GM21786 (cell line): ENCODE results near the gene VEZT.
"Not testable (repeated sequence)": the region's sequence is repeated elsewhere in the genome, so short reads cannot be mapped to it uniquely, and the experiment has no call there.

Source experiments
- ATAC-seq: cut with Tn5 transposase; IDR thresholded peaks from one replicate; pipeline ENCODE4 v1.9.1; 2021; ENCODE audit not compliant: unreplicated experiment

The VEZT gene

DNA sequence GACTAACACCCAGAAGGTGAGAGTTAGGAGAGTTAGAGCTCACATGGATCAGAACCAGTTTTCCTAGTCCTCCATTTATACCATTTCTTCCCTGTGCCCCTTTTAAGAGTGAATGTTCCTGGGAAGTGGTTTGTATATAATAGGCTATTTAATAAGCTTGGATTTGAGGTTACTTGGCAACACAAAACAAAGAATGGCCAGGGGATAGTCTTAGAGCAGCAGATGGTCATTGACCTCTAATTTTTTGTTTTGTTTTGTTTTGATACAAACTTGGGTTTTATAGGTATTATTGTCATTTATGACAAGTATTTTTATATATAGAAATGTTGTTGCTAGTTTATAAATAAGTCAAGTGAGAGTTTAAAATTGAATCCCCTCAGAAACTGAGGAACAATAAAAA lies 35.8 kb downstream of the VEZT start:
- ATAC-seq: no peak

DNA sequence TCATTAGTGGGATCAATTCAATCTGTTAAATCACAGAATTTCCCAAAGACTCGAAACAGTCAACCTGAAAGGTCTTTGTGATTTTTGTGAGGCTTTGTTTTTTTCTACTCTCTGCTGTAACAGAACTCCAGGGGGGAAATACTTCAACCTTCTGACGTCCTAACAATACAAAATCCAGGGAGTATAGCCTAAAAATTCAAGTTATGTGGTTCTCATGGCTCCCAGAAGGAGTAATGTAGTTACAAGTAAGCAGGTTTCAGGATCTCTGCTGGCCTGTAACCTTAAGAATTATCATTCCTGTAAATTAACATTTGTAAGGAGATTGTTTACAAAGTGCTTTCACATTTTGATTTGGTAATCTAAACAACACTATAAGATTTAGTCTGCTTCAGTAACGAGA lies 39.9 kb downstream of the VEZT start:
- no peak for ATAC-seq

DNA sequence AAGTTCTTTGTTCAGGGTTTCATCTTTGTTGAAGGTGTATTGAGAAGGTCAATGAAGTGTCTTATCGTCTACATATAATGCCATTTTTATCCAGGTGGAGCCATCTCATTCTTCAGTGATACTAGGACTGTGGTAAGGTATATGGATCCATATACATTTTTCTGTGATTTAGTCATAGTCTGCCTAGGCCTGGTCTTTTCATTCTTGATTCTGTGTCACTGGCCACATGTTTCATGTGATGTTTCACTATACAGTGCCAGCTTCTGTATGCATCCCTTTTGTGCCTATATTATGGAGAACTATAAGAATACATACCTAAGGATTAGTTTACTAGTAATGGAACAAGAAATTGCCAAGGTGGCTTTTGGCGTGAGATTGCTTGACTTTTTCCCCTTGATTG lies 40.5 kb downstream of the VEZT start:
- ATAC-seq: no peak

DNA sequence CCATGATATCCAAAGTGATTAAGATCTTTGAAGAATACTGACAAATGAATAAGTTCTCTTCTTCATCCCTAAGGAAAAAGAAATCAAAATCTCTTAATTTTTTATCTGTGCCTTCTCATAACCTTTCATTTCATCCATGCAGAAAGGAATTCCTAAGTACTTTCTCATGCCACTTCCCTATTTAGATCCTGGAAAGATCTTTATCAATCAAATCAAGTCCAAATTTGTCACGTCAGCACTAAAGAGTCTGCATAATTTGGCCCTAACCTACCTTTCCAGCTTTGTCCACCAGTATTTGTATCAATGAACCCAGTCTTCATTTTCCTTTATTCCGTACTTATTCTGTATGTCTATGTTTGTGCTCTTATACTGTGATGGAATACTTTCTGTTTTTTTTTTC lies 41.2 kb downstream of the VEZT start:
- no peak for ATAC-seq

DNA sequence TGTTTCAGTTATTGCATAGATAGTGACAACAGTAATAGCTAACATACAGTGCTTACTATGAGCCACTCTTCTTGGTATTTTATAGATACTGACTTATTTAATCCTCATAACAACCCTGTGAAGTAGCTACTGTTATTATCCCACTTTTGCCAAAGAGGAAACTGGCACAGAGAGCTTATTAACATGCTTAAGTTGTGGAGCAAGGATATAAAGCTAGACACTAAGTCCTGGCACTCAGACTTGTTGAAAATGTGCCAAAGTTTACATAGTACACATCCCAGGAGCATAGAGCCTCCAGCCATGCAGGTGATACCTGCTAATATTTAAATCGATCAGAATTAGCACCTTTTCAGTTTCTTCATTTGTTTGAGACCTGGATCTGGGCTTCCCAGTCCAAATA lies 41.8 kb downstream of the VEZT start:
- ATAC-seq: no peak

DNA sequence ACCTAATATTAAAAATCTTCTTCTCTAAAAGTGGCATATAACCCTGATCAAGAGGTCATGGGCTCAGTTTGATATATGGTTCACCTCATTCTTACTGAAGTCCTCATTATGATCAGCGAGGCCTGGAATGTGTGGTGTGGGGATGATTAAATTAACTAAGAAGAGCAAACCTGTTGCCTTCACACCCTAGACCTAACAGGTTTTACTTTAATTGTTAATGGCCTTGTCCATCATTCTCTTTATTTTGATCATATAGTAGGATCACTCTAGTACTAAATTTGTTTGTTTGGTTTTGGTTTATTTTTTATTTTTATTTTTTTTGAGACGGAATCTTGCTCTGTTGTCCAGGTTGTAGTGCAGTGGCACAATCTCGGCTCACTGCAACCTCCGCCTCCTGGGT lies 43.5 kb downstream of the VEZT start:
- ATAC-seq: no peak

DNA sequence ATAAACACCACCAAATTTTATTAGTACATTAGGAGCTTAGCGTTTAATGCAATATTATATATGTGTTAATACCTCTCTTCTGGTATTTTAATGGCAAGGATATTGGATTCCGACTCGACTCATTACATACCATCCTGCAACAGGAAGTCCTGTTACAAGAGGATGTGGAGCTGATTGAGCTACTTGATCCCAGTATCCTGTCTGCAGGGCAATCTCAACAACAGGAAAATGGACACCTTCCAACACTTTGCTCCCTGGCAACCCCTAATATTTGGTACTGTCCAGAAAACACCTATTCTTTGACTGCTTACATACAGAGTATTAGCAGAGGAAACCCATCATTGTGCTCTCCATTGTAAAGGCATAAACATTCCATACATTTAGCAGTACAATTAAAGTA lies 45.2 kb downstream of the VEZT start:
- no peak for ATAC-seq

DNA sequence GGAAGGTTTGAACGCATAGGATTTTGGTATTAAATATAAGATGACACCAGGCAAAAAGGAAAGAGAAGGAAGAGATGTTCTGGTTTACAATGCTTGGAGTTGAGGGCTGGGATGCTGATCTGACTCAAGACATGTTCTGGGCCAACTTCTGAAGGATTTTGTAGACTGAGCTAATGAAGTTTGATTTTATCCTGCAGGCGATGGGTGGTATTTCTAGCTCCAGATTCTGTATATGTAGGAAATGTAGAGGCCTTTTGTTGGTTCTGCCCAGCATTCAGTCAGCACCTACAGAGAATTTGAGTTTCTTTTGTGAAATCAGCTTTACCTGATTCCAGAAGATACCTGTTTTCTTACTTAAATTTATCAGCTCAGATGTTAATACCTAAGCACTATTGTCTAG lies 48.2 kb downstream of the VEZT start:
- ATAC-seq: no peak

DNA sequence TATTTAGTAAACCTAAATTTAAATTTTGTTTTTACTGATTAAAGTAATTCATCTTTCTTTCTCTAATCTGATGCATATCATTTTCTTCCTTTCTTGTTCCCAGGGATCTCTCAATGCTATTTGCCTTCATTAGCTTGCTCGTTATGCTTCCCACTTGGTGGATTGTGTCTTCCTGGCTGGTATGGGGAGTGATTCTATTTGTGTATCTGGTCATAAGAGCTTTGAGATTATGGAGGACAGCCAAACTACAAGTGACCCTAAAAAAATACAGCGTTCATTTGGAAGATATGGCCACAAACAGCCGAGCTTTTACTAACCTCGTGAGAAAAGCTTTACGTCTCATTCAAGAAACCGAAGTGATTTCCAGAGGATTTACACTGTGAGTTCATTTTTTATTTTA lies 48.6 kb downstream of the VEZT start:
- no peak for ATAC-seq

DNA sequence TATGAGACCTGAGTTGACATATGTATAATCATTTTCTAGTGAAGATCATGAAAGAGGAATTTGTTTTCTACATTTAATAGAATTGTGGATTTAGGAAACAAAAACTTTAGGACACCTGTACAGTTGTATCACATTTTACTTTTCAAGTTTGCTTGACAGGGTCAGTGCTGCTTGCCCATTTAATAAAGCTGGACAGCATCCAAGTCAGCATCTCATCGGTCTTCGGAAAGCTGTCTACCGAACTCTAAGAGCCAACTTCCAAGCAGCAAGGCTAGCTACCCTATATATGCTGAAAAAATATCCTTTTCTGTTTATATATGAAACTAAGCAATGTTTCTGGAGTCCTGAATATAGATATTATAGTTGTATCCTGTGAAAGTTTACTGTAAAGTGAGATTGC lies 52.3 kb downstream of the VEZT start:
- no peak for ATAC-seq

DNA sequence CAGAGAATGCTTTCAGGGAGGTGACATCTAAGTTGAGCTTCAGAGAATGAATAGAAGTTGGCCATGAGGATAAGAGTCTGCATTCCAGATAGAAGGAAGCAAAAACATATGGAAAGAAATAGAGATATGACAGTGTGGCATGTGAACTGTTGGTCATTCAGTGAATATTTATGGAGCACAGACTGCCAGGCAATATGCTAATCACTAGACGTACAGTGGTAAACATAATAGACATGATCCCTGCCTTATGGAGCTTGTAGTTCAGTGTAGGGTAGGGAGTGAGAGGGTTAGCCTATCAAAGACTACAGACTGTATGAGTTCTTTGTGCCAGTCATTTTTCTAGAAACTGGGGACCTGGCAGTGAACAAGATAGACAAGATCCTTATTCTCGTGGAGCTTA lies 53.9 kb downstream of the VEZT start:
- no peak for ATAC-seq

DNA sequence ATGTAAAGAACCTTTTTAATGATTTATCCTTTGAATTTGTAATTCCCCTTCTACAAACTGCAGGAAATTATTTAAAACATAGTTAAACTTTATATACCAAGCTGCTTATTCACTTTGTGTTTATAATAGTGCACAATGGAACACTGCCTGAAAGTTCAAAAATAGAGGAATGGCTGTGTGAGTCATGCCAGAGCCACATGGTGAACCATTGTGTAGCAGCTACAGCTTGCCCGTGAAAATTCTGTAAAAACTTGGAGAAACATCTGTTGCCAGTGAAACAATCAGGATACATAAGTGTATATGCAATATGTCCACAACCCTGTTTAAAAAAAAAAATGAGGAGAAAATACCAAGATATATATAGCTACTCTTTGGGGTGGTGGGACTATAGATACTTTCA lies 59.5 kb downstream of the VEZT start:
- no peak for ATAC-seq

DNA sequence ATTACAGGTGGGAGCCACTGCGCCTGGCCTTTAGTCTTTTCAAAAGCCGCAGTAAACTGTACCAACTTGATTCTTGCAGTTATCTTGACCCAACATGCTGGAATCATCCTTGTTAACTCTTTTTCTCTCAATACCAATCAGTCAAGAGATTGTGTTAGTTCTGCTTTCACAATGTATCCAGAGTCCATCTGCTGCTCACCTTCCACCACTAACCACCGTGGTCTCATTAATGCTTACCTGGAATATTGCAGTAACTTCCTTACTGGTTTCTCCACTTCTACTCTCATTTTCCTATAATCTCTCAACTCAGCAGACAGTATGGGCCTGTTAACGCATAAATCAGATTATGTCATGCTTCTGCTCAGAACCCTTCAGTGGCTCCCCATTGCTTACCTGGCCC lies 62.2 kb downstream of the VEZT start:
- no peak for ATAC-seq

DNA sequence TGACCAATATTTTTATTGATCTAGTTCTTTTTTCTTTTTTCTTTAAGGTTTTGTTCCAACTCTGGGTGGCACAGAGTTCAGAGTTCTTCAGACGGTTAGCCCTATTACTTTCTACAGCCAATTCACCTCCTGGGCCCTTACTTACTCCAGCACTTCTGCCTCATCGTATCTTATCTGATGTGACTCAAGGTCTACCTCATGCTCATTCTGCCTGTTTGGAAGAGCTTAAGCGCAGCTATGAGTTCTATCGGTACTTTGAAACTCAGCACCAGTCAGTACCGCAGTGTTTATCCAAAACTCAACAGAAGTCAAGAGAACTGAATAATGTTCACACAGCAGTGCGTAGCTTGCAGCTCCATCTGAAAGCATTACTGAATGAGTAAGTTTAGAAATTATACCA lies 64.7 kb downstream of the VEZT start:
- ATAC-seq: no peak

DNA sequence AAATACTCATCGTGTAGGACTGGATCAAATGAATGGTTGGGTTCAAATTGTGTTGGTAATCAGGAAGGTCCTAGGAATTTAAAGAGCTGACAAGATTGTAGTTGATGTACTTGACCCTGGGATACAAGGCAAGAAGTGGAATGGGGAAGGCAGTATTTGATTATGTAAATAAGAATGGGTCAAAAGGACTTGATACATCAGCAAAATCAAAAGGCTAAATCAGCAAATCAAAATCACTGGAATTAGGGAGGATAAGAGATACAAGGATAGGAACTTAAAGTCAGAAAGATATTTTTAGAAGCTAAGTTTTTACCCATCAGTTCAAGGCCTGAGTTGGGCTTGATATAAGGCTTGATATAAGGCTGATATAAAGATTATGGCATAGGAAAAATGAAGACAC lies 65.8 kb downstream of the VEZT start:
- ATAC-seq: no peak

DNA sequence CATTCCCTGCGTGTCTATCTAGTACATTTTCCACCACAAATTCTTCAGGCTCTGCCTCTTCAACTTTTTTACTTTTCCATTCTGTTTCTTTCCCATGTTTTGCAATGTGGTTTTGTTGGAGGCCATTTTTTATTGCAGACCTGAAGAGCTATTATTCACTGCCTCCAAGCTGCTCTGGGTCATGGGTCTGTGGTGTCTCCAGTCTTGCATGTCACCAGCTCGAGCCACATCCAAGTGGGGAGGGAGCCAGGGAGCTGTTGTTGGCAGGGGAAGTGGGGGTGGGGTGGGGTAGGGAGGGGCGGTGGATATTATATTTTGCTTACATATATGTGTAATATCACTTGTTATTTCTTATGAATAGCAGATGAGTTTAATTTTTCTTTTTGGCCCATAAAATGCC lies 69.1 kb downstream of the VEZT start:
- ATAC-seq: no peak

DNA sequence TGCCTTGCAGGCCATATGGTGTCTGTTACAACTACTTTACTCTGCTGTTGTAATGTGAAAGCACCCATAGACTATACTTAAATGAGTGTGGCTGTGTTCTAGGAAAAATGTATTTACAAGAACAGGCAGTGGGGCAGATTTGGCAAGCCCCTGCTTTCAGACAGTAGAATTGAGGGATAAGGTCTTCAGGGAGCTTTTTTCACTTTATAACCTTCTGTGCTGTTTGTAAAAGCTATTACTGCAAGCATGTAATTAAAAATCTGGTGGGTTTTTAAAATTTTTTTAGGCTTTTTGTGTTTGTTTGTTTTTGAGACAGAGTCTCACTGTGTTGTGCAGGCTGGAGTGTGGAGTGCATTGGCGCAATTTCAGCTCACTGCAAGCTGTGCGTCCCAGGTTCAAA lies 73.9 kb downstream of the VEZT start:
- ATAC-seq: no peak

DNA sequence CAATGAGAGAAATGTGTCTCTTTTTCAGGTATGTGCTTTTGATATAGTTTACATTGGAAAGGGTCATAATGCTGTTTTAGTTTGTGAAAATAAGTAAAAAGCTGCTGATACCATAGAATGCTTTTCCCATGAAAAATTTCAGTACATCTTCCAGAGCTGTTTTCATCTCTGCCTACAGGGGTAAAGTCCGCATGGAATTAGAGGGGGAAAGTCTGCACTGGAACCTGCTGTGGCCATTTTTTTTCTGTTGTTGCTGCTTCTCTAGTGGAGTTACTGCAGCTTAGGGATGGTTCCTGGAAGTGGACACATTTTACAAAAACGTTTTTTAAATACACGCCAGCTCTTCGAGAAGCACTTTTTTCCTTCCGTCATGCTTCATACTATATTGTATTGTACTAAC lies 81.3 kb downstream of the VEZT start:
- no peak for ATAC-seq

DNA sequence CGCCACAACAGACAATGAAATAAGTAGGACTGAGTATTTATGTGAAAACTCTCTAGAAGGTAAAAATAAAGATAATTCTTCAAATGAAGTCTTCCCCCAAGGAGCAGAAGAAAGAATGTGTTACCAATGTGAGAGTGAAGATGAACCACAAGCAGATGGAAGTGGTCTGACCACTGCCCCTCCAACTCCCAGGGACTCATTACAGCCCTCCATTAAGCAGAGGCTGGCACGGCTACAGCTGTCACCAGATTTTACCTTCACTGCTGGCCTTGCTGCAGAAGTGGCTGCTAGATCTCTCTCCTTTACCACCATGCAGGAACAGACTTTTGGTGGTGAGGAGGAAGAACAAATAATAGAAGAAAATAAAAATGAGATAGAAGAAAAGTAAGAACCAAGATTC lies 82.7 kb downstream of the VEZT start:
- ATAC-seq: no peak

DNA sequence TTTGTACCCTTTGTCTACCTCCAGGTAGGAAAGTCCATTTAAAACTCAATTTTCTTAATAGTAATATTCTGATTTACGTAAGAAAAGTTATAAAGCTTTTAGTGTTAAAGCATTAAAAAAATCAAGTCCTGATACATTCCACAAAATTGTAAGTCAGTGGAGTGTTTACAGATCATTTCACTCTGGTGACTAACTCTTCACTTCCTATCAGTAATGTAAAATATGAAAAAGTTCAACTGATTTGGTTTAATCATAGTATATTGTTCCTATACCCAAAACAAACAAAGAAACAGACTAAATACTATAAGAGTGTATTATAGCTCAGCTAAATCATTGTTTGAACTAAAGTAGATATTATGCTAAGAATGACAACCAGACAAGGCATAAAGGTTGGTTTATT lies 85.9 kb downstream of the VEZT start:
- no peak for ATAC-seq

DNA sequence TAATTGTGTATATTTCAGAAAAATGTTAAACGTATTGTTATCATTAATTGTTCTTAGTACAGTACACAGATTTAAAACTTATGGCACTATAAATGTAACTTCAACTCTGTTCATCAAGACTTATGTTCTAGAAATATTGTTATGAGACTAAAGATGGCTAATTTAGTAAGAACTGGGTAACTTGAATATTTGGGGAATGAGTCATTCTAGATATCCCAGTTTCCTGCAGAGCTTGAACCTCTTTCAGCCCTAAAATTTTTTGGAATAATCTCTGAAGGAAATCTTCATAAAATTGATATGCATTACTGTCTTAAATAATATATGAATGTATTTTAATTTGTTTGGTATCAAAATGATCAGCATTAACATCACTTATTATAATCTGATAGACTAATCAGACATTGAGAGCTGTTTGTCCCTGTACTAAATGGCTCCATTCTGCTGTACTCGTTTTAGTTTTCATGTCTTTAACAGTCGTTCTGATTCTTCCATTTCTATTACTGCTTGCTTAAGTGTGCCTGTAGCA lies 87.1 kb downstream of the VEZT start:
- ATAC-seq: no peak

DNA sequence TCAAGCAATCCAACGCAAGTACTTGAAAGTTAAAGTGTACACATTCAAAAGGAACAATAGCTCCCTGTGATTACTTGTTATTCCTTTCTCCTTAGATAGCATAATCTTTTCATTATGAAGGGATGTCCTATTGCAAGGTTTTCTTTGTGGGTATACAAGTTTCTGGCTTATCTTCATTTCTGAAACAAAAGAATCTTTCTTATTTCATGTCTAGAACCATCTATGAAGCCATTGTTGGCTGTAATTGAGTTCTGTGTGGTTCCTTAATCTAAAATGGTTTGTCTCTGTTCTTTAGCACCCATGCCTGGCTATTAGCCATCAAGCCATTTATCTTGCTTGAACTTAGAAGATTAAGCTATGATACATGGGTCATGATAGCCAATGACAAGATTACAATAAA lies 95.0 kb downstream of the VEZT start:
- ATAC-seq: no peak

DNA sequence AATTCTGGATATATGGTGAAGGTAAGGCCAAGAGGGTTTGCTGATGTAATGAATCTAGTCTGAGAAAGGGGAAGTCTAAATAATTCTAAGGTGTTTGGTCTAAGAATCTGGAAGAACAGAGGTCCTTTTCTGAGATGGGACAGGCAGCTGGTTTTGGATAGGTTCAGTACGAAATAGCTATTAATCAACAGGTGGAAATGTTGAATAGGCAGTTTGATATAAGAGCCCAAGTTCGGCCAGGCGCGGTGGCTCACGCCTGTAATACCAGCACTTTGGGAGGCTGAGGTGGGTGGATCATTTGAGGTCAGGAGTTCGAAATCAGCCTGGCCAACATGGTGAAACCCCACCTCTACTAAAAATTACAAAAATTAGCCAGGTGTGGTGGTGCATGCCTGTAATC lies 97.1 kb downstream of the VEZT start:
- not testable (repeated sequence) for ATAC-seq

DNA sequence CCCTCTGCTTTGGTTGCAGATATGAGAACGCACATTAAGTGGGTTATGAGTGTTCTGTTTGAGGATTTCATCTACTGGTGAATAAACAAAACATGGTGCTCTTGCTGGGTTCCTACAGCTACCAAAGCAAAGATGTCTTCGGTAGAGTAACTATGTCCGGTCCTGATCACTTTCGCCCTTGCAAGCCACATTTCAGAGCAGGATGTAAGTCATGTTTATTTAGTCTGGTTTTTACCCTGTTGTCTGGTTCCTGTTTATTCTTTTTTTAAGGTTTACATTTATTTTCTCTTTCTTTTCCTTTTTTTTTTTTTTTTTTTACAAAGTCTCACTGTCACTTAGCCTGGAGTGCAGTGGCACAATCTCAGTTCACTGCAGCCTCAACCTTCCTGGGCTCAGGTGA lies 99.2 kb downstream of the VEZT start:
- no peak for ATAC-seq
